SK-N-MC (cell line): ENCODE measurements around the gene CPN2.

Source experiments
- EZH2 ChIP-seq: fragments of 200-600 bp; sonication (generic); IDR thresholded peaks from one replicate; pipeline ENCODE4 v1.6.1; 2017; ENCODE audit warnings: antibody characterized with exemption
- FOXP2 ChIP-seq: optimal IDR thresholded peaks from 2 replicates; pipeline ENCODE3; 2011; ENCODE audit warnings: mild to moderate bottlenecking, moderate library complexity; ENCODE audit not compliant: insufficient read depth; ENCODE audit errors: extremely low read length, control extremely low read depth
- POLR2AphosphoS5 ChIP-seq: IDR thresholded peaks from 2 replicates; pipeline ENCODE4 v1.6.1; 2012; ENCODE audit warnings: mild to moderate bottlenecking, low read depth, low read length, borderline replicate concordance

DNA sequence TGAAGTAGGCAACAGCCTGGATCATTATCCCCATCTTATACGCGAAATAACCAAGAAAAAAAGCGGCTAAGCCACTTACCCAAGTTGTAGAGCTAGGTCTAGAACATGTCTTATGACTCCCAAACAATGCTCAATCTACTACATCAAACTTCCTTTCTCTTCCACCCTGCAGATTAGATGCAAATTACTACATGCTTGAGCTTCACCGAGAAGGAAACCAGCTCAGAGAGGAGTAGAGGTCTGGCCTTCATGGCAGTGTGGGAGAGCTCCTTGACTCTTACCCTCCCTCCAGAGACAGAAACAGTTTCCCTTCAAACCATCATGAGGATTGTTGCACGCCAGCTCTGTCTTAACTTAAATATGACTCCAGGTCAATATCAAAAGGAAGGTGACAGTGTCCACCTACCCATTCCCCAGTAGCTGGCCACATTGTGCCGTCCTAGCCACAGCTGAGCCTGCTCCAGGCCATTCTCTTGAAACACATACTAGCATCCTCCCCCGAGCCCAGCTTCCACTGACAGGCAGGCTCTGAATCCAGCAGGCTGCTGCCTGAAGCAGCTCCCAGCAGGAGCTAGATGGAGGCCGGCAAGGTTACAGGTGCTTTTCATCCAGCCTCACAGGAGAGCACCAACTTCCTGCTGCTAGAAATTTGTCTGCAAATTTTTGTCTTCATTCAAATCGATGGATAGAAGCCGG lies 56.8 kb downstream of the CPN2 start:
- TF ChIP-seq EZH2 (no peak), POLR2AphosphoS5 (no peak), FOXP2 (no peak)
